CD4-positive, alpha-beta memory T cell (primary cell): ENCODE data around the gene ZEB2. TPM values are rescaled to one million over a fixed set of nuclear protein-coding genes. Genes with fewer than 3 reads are reported as not detected.

Source experiments
- CTCF ChIA-PET: fragments of 350-600 bp; sonication (Branson Sonifier 250); formaldehyde crosslinking; loops from one replicate; lab custom pipeline; 2021; ENCODE audit warnings: inconsistent platforms; ENCODE audit not compliant: partially characterized antibody; lab: Charles Lee
- POLR2A ChIA-PET: fragments of 350-600 bp; sonication (Branson Sonifier 250); formaldehyde crosslinking; loops from one replicate; lab custom pipeline; 2021; ENCODE audit not compliant: partially characterized antibody; lab: Charles Lee
- DNase-seq, 5 donors: peaks; one replicate each; pipeline versions ENCODE4 v3.0.0 to v3.0.0-alpha.2; 2020 to 2022; ENCODE audit warnings: mixed read lengths in 1 of 5
- H3K27ac ChIP-seq: one replicate; pipeline ENCODE4 v1.7.0; 2013; ENCODE audit warnings: low read depth, low read length
- H3K27me3 ChIP-seq: 2 replicates; pipeline ENCODE4 v1.7.0; 2013; ENCODE audit warnings: mild to moderate bottlenecking, low read length, moderate library complexity; ENCODE audit not compliant: insufficient read depth
- H3K36me3 ChIP-seq: 2 replicates; pipeline ENCODE4 v1.7.0; 2013; ENCODE audit warnings: mild to moderate bottlenecking, low read length, moderate library complexity; ENCODE audit not compliant: insufficient read depth
- H3K4me1 ChIP-seq: 2 replicates; pipeline ENCODE4 v1.7.0; 2013; ENCODE audit warnings: mild to moderate bottlenecking, low read length, moderate library complexity; ENCODE audit not compliant: insufficient read depth
- H3K4me3 ChIP-seq, 2 donors: one replicate each; pipeline ENCODE4 v1.7.0; 2013; ENCODE audit warnings: low read length in 2 of 2, mild to moderate bottlenecking in 1 of 2
- H3K9me3 ChIP-seq, 2 donors: one replicate each; pipeline ENCODE4 v1.7.0; 2013; ENCODE audit warnings: low read length in 2 of 2, control low read depth in 1 of 2; ENCODE audit not compliant: control insufficient read depth in 1 of 2
- H3K27ac Mint-ChIP-seq, 7 donors: one replicate each; pipeline ENCODE4 v1.8.0; 2020 to 2021; ENCODE audit warnings: mixed read lengths in 7 of 7, mild to moderate bottlenecking in 6 of 7, inconsistent platforms in 3 of 7, moderate library complexity in 3 of 7
- H3K27me3 Mint-ChIP-seq, 2 donors: one replicate each; pipeline ENCODE4 v1.8.0; 2020 to 2021; ENCODE audit warnings: mixed read lengths in 2 of 2
- H3K36me3 Mint-ChIP-seq, 2 donors: one replicate each; pipeline ENCODE4 v1.8.0; 2020 to 2021; ENCODE audit warnings: mixed read lengths in 2 of 2, inconsistent platforms in 1 of 2, mild to moderate bottlenecking in 1 of 2
- H3K4me1 Mint-ChIP-seq, 4 donors: one replicate each; pipeline ENCODE4 v1.8.0; 2020 to 2021; ENCODE audit warnings: mixed read lengths in 4 of 4, mild to moderate bottlenecking in 1 of 4
- H3K4me3 Mint-ChIP-seq, 8 donors: one replicate each; pipeline ENCODE4 v1.8.0; 2020 to 2021; ENCODE audit warnings: mixed read lengths in 8 of 8, mild to moderate bottlenecking in 7 of 8, moderate library complexity in 6 of 8, inconsistent platforms in 3 of 8
- H3K9me3 Mint-ChIP-seq, 8 donors: one replicate each; pipeline ENCODE4 v1.8.0; 2020 to 2021; ENCODE audit warnings: mixed read lengths in 8 of 8, mild to moderate bottlenecking in 5 of 8, inconsistent platforms in 3 of 8, moderate library complexity in 1 of 8
- intact Hi-C: fragments of 100-400 bp; cut with micrococcal nuclease; formaldehyde crosslinking; loops from one replicate; pipeline ENCODE4 v1.15.1; 2023
- polyA plus RNA-seq, 2 donors: library from polyadenylated mRNA; unstranded; fragments of 300-500 nt; fragmentation: Illumina TruSeq; gene quantifications; one replicate each; pipeline ENCODE4 v1.2.3, GENCODE V29; 2021
- total RNA-seq, 2 experiments: library from RNA; stranded (reverse); gene quantifications; one replicate each; pipeline ENCODE4 v1.2.3, GENCODE V29; 2021

The ZEB2 gene
- total and polyA plus RNA-seq, 4 experiments from 2014 or later: 0.83 to 5.2 (median 2.6) TPM

- no peaks in the 10 kb centered on the region for H3K4me1 ChIP-seq
- no peak for DNase-seq
- H3K27ac ChIP-seq: no peak overlapping the region
- no peak overlapping the region for H3K4me3 ChIP-seq
- H3K27ac Mint-ChIP-seq: no peak overlapping the region
- ChIA-PET CTCF (no interaction called here), POLR2A (no interaction called here)
- H3K4me3 Mint-ChIP-seq: no peak overlapping the region
- H3K9me3 ChIP-seq: no peaks in the 10 kb centered on the region
- intact Hi-C loops: no loop called here
- no peaks in the 10 kb centered on the region for H3K27me3 ChIP-seq
- H3K36me3 Mint-ChIP-seq: no peaks in the 10 kb centered on the region
- H3K27me3 Mint-ChIP-seq: peaks cover 0 to 3% of the 10 kb centered on the region in 2 donors
- no peaks in the 10 kb centered on the region for H3K9me3 Mint-ChIP-seq
- no peaks in the 10 kb centered on the region for H3K36me3 ChIP-seq
- no peaks in the 10 kb centered on the region for H3K4me1 Mint-ChIP-seq
Measured at GRCh38 chr2:144489315-144489916, 30.5 kb downstream of the ZEB2 start.

GRCh38 chr2:144484201-144484948 is 35.5 kb downstream of the ZEB2 start:
- Histone ChIP-seq H3K27ac (no peak overlapping the region), H3K9me3 (no peaks in the 10 kb centered on the region), H3K27me3 (peaks cover 3% of the 10 kb centered on the region), H3K4me3 (no peak overlapping the region), H3K4me1 (no peaks in the 10 kb centered on the region), H3K36me3 (no peaks in the 10 kb centered on the region)
- no peaks in the 10 kb centered on the region for H3K9me3 Mint-ChIP-seq
- H3K36me3 Mint-ChIP-seq: no peaks in the 10 kb centered on the region
- H3K27me3 Mint-ChIP-seq: no peaks in the 10 kb centered on the region
- peaks cover 0 to 3% (median under 1%) of the 10 kb centered on the region in 4 donors for H3K4me1 Mint-ChIP-seq
- ChIA-PET POLR2A (no interaction called here), CTCF (no interaction called here)
- intact Hi-C loops: no loop called here
- no peak overlapping the region for H3K4me3 Mint-ChIP-seq
- no peak for DNase-seq
- H3K27ac Mint-ChIP-seq: no peak overlapping the region

GRCh38 chr2:144481666-144482065 is 38.3 kb downstream of the ZEB2 start:
- Mint-ChIP-seq H3K4me1 (peaks cover 0 to 3% (median under 1%) of the 10 kb centered on the region in 4 donors), H3K9me3 (no peaks in the 10 kb centered on the region), H3K27ac (no peak overlapping the region), H3K36me3 (no peaks in the 10 kb centered on the region), H3K4me3 (no peak overlapping the region), H3K27me3 (no peaks in the 10 kb centered on the region)
- ChIA-PET POLR2A (no interaction called here), CTCF (no interaction called here)
- DNase-seq: no peak
- H3K4me1 ChIP-seq: no peaks in the 10 kb centered on the region
- intact Hi-C loops: no loop called here
- H3K4me3 ChIP-seq: no peak overlapping the region
- H3K9me3 ChIP-seq: no peaks in the 10 kb centered on the region
- no peaks in the 10 kb centered on the region for H3K36me3 ChIP-seq
- H3K27ac ChIP-seq: no peak overlapping the region
- peaks cover 3% of the 10 kb centered on the region for H3K27me3 ChIP-seq

GRCh38 chr2:144481109-144481508 is 38.8 kb downstream of the ZEB2 start:
- no peak overlapping the region for H3K4me3 ChIP-seq
- H3K27ac Mint-ChIP-seq: no peak overlapping the region
- no peaks in the 10 kb centered on the region for H3K4me1 ChIP-seq
- no peak overlapping the region for H3K27ac ChIP-seq
- no peak for DNase-seq
- H3K9me3 Mint-ChIP-seq: no peaks in the 10 kb centered on the region
- POLR2A ChIA-PET: no interaction called here
- intact Hi-C loops: no loop called here
- no peaks in the 10 kb centered on the region for H3K9me3 ChIP-seq
- H3K27me3 Mint-ChIP-seq: no peaks in the 10 kb centered on the region
- H3K36me3 ChIP-seq: no peaks in the 10 kb centered on the region
- H3K27me3 ChIP-seq: peaks cover 3% of the 10 kb centered on the region
- CTCF ChIA-PET: no interaction called here
- H3K4me1 Mint-ChIP-seq: peaks cover 0 to 3% (median under 1%) of the 10 kb centered on the region in 4 donors
- H3K36me3 Mint-ChIP-seq: no peaks in the 10 kb centered on the region
- no peak overlapping the region for H3K4me3 Mint-ChIP-seq

GRCh38 chr2:144480285-144480684 is 39.6 kb downstream of the ZEB2 start:
- H3K27me3 ChIP-seq: peaks cover 3% of the 10 kb centered on the region
- Mint-ChIP-seq H3K9me3 (no peaks in the 10 kb centered on the region), H3K4me1 (peaks cover 0 to 3% (median under 1%) of the 10 kb centered on the region in 4 donors), H3K27ac (no peak overlapping the region), H3K36me3 (no peaks in the 10 kb centered on the region), H3K4me3 (no peak overlapping the region), H3K27me3 (no peaks in the 10 kb centered on the region)
- no peak overlapping the region for H3K4me3 ChIP-seq
- ChIA-PET CTCF (no interaction called here), POLR2A (no interaction called here)
- no peaks in the 10 kb centered on the region for H3K36me3 ChIP-seq
- DNase-seq: no peak
- intact Hi-C loops: no loop called here
- H3K9me3 ChIP-seq: no peaks in the 10 kb centered on the region
- H3K27ac ChIP-seq: no peak overlapping the region
- no peaks in the 10 kb centered on the region for H3K4me1 ChIP-seq

GRCh38 chr2:144479659-144480058 is 40.3 kb downstream of the ZEB2 start:
- no peaks in the 10 kb centered on the region for H3K36me3 Mint-ChIP-seq
- Histone ChIP-seq H3K4me1 (no peaks in the 10 kb centered on the region), H3K9me3 (no peaks in the 10 kb centered on the region), H3K4me3 (no peak overlapping the region), H3K27me3 (peaks cover 3% of the 10 kb centered on the region), H3K27ac (no peak overlapping the region), H3K36me3 (no peaks in the 10 kb centered on the region)
- no peaks in the 10 kb centered on the region for H3K9me3 Mint-ChIP-seq
- H3K4me1 Mint-ChIP-seq: peaks cover 0 to 3% (median under 1%) of the 10 kb centered on the region in 4 donors
- DNase-seq: no peak
- no peak overlapping the region for H3K27ac Mint-ChIP-seq
- intact Hi-C loops: no loop called here
- ChIA-PET CTCF (no interaction called here), POLR2A (no interaction called here)
- H3K4me3 Mint-ChIP-seq: no peak overlapping the region
- H3K27me3 Mint-ChIP-seq: no peaks in the 10 kb centered on the region

- DNase-seq: no peak
- no peaks in the 10 kb centered on the region for H3K27me3 Mint-ChIP-seq
- no peak overlapping the region for H3K27ac ChIP-seq
- H3K9me3 ChIP-seq: no peaks in the 10 kb centered on the region
- no peaks in the 10 kb centered on the region for H3K36me3 Mint-ChIP-seq
- no peaks in the 10 kb centered on the region for H3K4me1 ChIP-seq
- H3K9me3 Mint-ChIP-seq: no peaks in the 10 kb centered on the region
- ChIA-PET CTCF (no interaction called here), POLR2A (no interaction called here)
- intact Hi-C loops: no loop called here
- peaks cover 3% of the 10 kb centered on the region for H3K27me3 ChIP-seq
- H3K4me3 Mint-ChIP-seq: no peak overlapping the region
- H3K4me3 ChIP-seq: no peak overlapping the region
- H3K4me1 Mint-ChIP-seq: peaks cover 0 to 3% (median under 1%) of the 10 kb centered on the region in 4 donors
- H3K36me3 ChIP-seq: no peaks in the 10 kb centered on the region
- no peak overlapping the region for H3K27ac Mint-ChIP-seq
Measured at GRCh38 chr2:144479138-144479537, 40.8 kb downstream of the ZEB2 start.
